Kasumi-1 (cell line): Measurements from ENCODE around the gene CFD.
A peak's percentile ranks its signal among the peaks of the same experiment; 100 is the strongest.
"Not testable (repeated sequence)": the region's sequence is repeated elsewhere in the genome, so short reads cannot be mapped to it uniquely, and the experiment has no call there.

Experiments
- DNase-seq, 2 experiments: peaks; one replicate each; lab custom pipeline; 2025; lab: John Stamatoyannopoulos, UW

The CFD gene

DNA sequence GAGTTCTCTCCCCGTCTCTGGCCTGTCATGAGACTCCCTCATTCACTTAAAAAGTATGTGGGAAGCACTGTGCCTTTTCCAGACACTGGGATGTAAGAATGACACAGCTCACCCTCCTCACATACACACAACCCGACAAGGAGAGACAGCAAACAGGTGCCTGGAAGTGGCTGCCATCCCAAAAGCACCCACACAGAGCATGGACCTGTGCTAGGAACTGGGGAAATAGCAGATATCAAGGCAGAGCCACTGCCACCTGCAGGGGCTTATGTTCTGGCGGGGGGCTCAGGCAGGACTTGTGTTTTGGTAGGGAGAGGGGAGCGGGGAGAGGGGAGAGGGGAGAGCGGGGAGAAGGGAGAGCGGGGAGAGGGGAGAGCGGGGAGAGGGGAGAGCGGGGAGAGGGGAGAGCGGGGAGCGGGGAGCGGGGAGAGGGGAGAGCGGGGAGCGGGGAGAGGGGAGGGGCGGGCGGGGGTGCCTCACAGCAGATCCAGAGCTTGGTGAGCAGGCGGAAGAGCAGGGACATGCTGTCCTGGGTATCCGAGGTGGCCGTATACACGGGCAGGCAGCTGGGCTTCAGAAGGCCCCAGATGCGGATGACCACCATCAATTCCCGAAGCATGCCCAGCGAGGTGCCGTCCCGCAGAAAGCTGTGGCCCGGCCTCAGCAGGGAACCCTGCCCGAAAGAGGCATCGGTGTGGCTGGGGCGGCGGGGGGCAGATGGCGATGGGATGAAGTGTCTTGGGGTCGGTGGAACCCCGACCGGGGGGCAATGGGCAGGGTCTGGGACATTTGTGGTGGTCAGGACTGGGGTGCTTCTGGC, 12.2 kb downstream of the CFD start:
- DNase-seq = no peak

DNA sequence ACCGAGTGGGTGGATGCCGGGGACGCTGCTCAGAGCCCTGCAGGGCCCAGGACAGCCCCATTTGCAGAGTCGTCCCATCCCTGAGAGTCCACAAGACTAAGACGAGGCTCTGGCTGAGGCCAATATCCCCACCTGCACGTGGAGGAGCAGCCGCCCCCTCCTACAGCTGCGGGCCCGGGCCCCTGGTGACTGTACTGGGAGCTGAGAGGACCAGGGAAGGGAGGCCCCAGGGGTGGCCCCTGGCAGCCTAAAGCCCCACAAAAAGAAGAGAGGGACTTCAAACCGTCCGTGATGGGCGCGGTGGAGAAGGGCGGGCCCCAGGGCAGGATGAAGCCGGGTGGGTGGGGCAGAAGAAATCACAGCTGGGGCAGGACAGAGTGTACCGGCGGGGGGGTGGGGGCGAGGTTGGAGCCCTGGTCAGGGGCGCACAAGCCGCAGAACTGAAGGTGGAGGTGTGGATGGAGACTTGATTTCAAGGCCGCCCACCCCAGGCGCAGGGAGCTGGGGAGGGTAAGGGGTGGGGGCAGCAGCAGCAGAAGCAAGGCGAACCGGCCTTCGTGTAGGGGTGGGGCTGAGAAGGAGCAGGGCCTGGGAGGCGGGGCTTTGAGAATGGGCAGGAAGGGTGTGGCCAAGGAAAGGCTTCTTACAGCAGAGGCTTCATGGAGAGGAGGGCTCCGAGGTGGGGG, 12.9 kb downstream of the CFD start:
- no peak for DNase-seq

DNA sequence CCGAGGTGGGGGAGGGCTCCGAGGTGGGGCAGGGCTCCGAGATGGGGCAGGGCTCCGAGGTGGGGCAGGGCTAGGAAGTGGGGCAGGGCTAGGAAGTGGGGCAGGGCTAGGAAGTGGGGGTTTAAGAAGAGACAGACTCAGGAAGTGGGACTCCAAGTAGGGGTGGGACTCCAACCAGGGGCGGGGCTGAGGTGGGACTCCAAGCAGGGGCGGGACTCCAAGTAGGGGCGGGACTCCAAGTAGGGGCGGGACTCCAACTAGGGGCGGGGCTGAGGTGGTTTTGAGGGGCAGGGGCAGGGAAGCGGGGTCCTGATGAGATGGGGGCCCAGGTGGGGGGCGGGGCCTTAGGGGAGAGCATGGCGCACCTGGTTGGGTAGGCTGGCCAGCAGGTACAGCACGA, 13.6 kb downstream of the CFD start:
- peak in 1 of 2 experiments; percentile 13 for DNase-seq

DNA sequence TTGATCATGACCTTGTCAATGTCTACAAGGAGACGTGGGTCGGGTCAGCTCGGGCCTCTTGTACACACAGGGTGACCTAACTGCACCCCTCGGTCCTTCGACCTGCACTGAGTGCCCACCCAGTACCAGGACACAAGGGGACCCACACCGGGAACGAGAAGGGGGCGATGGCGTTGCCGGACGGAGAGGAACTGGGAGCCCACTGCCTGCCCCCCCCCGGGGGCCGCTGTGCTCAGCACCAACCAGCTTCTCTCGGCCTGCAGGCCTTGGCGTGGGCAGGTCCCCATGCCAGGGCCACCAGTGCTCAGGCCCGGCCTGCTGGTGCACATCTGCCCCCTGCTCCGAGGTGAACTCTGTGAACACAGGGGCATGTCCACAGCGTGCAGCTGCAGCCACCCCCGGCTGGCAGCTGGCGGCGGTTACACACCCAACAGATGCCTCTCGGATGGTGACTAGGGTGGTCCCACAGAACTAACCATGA, 14.1 kb downstream of the CFD start:
- no peak for DNase-seq

DNA sequence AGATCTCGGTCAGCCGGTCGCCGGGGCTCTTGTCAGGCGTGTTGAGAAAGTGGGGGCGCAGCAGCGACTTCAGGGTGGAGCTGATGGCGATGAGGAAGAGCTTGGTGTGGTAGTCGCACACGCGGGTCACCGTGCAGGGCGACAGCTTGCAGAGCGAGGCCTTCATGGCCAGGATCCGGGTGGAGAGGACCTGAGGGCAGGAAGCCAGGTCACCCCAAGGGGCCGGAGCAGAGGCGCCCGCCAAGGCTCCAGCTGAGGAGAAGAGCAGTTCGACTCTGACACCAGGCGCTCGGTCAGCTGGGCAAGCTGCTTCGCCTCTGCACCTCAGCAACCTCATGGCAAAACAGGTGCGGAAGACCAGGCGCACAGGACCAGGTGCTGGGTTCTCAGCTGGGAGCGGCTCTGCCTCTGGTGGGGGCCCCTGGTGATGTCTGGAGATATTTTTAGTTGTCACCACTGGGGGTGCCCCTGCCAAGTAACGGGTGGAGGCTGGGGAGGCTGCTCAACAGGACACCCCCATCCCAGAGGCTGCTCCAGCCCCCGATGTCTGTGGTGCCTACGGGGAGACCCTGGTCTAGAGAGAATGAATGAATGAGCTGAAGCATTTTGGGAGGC, 15.9 kb downstream of the CFD start:
- DNase-seq = no peak

GRCh38 chr19:876089-876488, 16.6 kb downstream of the CFD start:
- DNase-seq = no peak

DNA sequence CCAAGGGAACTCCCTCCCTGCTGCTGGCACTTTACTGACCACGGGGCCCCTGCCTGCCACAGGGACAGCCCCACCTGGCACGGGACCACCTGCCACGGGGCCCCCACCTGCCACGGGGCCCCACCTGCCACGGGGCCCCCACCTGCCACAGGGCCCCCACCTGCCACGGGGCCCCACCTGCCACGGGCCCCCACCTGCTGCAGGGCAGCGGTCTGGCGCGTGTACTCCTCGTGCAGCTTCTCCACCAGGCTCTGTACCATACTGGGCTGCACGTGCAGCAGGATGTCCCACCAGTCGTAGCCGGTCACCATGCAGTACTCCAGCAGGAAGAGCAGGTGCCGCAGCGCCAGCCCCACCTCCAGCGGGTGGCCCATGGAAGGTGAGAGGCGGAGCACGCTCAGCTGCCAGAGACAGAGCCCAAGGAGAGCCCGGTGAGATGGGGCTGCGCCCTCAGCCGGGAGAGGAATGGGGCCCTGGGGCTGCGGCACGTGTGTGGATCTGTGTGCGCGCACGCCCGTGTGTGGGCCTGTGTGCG, 17.4 kb downstream of the CFD start:
- DNase-seq = no peak

- not testable (repeated sequence) for DNase-seq
Observed at GRCh38 chr19:877992-878660, 18.7 kb downstream of the CFD start.

DNA sequence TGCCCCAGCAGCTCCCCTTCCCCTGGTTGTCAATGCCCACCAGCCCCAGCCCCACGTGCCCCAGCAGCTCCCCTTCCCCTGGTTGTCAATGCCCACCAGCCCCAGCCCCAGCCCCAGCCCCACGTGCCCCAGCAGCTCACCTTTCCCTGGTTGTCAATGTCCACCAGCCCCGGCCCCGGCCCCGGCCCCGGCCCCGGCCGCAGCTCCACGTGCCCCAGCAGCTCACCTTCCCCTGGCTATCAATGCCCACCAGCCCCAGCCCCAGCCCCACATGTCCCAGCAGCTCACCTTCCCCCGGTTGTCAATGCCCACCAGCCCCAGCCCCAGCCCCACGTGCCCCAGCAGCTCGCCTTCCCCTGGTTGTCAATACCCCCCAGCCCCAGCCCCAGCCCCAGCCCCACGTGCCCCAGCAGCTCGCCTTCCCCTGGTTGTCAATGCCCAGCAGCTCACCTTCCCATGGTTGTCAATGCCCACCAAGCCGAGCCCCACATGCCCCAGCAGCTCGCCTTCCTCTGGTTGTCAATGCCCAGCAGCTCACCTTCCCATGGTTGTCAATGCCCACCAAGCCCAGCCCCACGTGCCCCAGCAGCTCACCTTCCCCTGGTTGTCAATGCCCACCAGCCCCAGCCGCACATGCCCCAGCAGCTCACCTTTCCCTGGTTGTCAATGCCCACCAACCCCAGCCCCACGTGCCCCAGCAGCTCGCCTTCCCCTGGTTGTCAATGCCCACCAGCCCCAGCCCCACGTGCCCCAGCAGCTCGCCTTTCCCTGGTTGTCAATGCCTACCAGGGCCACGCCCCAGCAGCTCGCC, 19.5 kb downstream of the CFD start:
- DNase-seq = not testable (repeated sequence)

GRCh38 chr19:879711-880438, 20.4 kb downstream of the CFD start:
- no peak for DNase-seq

DNA sequence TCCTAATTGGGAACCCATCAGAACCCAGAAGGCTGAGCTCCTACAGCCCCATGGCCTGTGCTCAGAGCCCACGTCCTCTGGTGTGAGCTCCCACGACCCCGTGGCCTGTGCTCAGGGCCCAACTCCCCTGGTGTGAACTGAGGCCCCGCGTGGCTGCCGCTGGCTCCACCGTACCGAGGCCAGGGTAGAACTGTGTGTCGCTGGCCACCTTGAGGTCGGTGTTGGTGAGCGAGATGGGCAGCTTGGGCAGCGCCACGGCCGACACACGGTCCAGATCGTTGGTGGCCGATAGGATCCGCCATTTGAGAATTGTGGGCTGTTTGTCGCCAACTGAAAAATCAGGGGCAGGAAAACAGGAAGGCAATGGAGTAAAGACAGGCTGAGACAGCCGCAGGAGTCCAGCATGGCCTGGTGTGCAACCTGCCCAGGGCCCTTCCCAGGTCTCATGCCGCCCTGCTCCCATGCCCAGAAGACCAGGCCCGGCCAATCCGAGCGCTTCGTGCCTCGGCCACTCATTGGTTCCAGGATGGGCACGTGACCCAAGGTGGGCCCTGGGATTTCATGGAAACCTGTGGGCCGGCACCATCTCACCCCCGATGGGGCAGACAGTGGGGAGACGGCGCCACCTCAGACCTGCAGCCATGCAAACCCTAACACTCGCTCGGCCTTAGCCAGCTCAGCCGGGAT, 22.1 kb downstream of the CFD start:
- DNase-seq = no peak

- no peak for DNase-seq
Observed at GRCh38 chr19:882871-883497, 23.5 kb downstream of the CFD start.

DNA sequence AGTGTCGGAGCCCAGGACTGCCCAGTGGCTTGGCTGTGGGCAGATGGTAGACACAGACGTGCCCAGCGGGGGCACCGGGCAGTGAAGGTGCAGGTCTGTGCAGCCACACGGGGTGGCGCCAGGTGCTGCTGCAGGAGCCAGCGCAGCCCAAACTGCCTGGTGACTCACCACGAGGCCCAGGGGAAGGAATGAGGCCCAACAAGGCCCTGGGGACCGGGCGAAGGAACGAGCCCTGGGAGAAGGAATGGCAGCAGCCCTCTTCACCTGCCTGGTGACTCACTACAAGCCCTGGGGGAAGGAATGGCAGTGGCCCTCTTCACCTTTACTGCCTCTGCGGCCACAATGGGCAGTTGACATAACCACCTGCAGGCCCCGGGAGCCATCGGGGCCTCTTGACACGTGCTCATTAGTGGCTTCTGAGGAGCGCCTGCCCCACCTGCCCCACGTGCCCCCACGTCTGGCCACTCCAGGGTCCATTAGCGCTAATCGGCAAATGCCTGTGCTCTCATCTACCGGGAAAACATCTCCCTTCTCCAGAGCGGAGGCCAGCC, 24.3 kb downstream of the CFD start:
- DNase-seq = no peak

GRCh38 chr19:884420-885211, 25.2 kb downstream of the CFD start:
- DNase-seq = no peak

DNA sequence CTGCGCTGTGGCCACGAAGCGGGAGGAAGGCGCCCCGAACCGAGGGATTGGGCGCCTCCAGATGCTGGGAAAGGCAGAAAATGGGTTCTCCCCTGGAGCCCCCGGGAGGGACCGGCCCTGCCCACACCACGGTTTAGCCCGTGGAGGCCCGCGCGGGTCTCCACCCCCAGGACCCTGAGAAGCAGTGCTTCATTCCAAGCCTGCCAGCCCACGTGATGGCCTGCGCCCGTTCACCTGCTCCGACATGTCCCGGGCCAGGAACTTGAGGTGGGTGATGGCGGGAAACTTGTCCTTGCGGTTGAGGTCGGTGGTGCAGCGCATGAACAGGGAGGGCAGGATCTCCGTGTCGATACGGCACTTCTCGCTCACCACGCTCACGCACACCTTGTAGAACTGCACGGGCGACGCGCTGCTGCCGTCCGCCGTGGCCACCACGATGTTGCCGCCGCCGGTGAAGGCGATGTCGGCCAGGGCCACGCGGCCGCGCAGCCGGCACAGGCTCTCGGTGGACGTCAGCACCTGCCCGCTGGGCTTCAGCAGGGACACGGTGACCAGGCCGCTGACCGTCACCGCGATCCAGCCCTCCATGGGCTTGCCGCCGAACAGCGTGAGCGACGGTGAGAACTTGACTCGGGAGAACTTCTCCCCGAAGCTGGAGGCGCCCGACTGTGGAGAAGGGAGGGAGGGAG, 26.2 kb downstream of the CFD start:
- DNase-seq = no peak

DNA sequence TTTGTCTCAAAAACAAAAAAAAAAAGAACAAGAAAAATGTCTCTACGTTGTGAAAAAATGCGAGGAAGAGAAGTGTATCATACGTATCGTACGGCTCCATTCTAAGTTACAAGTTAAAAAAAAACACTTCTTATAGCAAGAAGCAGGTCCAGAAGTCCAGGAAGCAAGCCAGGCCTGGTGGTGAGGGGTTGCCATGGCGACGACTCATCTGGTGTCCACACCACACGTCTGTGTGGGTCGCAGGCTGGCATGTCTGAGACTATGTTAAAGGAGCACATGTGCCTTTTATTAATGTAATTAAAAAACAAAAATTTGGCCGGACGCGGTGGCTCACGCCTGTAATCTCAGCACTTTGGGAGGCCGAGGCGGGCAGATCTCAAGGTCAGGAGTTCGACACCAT, 27.6 kb downstream of the CFD start:
- DNase-seq = no peak

DNA sequence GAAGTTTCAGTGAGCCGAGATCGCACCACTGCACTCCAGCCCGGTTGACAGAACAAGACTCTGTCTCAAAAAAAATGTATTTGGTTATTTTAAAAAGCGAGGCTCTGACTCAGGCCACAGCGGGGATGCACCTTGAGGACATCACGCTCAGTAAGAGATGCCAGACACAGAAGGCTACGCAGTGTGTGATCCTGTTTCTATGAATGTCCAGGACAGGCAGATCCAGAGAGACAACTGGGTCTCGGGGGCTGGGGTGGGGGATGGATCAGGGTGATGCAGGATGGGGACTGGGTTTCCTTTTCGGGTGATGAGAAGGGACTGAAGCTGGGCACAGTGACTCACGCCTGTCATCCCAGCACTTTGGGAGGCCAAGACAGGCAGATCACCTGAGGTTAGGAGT, 28.1 kb downstream of the CFD start:
- no peak for DNase-seq
